ENCODE results near the gene LRMDA.

- TF ChIP-seq, protein P1, sequence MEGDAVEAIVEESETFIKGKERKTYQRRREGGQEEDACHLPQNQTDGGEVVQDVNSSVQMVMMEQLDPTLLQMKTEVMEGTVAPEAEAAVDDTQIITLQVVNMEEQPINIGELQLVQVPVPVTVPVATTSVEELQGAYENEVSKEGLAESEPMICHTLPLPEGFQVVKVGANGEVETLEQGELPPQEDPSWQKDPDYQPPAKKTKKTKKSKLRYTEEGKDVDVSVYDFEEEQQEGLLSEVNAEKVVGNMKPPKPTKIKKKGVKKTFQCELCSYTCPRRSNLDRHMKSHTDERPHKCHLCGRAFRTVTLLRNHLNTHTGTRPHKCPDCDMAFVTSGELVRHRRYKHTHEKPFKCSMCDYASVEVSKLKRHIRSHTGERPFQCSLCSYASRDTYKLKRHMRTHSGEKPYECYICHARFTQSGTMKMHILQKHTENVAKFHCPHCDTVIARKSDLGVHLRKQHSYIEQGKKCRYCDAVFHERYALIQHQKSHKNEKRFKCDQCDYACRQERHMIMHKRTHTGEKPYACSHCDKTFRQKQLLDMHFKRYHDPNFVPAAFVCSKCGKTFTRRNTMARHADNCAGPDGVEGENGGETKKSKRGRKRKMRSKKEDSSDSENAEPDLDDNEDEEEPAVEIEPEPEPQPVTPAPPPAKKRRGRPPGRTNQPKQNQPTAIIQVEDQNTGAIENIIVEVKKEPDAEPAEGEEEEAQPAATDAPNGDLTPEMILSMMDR (IDR thresholded peaks at IDR 0.05) = no peak
- TF ChIP-seq POLR2A (IDR thresholded peaks at IDR 0.05) = no peak
These were observed 4.5 kb upstream of the LRMDA start for GRCh38 chr10:75426880-75427279.

All from adrenal gland (tissue), 5 donors.